LNCAP (cell line): ENCODE data around the gene MAP3K21.

Experiments
- TF ChIP-seq, protein P1 (sequence below): fragments of 450-650 bp; IDR thresholded peaks from 2 replicates; pipeline ENCODE4 v1.5.1; 2017; ENCODE audit warnings: mild to moderate bottlenecking

Gene MAP3K21

DNA sequence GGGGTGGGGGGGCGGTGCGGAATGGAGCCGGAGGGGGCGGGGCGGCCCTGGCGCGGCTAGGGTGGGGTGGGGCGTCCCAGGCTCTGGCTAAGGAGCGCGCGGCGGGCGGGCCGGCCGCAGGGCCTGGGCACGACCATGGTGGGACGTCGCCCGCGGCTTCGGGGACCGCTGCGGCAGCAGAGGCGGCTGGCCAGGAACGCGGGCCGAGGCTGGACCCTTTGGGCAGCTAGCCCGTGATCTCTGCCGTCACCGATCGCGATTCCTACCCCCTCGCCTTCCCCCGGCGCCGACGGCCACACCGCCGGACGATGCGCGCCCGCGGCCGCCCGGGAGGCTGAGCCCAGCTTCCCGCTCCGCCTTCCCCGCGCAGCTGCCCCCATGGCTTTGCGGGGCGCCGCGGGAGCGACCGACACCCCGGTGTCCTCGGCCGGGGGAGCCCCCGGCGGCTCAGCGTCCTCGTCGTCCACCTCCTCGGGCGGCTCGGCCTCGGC is at the start of gene MAP3K21:
MAP3K21 (plus strand) TSS at position 74 of the 491 bp plus-strand sequence; CDS start at position 379, 305 bp downstream.
- TF ChIP-seq, protein P1, sequence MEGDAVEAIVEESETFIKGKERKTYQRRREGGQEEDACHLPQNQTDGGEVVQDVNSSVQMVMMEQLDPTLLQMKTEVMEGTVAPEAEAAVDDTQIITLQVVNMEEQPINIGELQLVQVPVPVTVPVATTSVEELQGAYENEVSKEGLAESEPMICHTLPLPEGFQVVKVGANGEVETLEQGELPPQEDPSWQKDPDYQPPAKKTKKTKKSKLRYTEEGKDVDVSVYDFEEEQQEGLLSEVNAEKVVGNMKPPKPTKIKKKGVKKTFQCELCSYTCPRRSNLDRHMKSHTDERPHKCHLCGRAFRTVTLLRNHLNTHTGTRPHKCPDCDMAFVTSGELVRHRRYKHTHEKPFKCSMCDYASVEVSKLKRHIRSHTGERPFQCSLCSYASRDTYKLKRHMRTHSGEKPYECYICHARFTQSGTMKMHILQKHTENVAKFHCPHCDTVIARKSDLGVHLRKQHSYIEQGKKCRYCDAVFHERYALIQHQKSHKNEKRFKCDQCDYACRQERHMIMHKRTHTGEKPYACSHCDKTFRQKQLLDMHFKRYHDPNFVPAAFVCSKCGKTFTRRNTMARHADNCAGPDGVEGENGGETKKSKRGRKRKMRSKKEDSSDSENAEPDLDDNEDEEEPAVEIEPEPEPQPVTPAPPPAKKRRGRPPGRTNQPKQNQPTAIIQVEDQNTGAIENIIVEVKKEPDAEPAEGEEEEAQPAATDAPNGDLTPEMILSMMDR, result no peak

DNA sequence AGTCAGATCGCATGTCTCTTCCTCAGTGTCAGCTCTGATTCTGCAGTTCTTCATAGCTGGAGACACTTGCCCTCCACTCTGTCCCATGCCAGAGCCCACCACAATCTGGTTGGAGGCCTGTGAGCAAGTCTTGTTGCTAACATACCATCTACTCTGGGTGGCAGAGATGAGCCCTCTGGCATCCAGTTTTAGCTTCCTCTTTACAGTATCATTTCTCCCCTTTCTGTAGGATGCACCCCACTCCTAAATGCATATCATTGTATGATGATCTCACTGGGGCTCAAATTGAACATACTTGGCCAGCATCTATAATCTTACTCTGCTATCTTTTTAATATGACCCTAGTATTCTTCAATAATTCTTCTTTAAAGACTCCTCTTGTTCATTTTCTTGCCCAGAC is 48.9 kb upstream of the MAP3K21 start:
- TF ChIP-seq, protein P1, result no peak

DNA sequence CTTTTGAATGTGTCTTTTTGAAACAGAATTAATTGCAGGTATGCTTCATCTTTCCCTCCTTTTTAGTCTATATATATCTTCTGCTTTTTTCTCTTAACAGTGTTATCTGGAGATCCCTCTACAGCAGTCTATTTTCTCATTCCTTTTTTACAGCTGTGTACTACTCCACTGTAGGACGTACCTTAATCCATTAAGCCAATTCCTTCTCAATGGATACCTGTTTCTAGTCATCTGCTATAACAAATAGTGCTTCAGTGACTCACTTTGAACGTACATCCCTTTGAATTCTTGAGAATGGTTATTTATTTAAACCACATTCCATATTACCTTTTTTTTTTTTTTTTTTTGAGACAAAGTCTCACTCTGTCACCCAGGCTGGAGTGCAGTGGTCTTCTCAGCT is 47.6 kb upstream of the MAP3K21 start:
- TF ChIP-seq, protein P1, result no peak

DNA sequence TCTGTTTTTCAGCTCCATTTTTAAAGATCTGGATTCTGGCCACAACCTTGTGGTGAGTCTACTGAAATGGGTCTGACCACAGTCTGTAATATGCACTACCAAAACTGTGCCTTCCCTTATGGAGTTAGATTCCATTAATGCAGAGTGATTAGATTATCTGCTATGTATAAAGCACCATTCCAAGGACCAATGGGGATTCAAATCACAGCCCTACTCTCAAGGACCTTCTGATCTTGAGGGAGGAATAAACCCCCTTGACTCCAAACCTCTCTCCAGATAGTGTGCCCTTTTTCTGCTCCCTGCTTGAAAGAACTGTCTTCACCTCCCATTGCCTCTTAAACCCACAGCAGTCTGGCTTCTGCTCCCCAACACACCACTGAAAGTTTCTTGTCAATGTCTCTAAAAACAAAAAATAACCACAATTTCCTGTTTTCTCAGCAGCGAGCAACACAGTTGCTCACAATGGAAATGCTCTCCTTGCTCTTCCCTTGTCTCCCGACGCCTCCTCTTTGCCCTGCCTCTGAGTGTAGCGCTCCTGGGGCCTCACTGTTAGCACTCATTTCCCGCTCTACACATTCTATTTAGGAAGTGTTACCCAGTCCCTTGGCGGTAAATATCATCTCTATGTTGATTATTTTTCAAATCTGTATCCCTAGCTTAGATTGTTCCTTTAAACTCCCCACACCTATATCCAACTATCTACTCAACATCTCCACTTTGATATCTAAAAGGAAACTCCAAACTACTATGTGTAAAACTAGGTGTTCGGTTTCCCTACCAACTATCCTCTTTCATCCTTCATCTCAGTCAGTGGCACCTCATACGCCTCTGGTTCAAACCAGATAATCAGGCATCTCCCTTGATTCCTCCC is 45.6 kb upstream of the MAP3K21 start:
- TF ChIP-seq, protein P1, result no peak

DNA sequence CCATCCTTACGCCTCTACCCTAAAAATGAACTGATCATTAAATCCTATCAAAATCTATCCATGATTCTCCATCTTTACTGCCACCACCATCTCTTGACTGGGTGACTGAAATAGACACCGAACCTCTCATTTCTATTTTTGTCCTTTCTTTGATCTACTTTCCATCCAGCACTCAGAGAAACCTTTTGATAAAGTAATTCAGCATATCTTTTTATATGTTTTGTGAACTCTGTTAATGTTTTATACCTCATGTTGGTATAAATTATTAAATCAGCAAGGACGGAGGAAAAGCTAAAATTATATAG is 45.0 kb upstream of the MAP3K21 start:
- TF ChIP-seq, protein P1, result no peak

DNA sequence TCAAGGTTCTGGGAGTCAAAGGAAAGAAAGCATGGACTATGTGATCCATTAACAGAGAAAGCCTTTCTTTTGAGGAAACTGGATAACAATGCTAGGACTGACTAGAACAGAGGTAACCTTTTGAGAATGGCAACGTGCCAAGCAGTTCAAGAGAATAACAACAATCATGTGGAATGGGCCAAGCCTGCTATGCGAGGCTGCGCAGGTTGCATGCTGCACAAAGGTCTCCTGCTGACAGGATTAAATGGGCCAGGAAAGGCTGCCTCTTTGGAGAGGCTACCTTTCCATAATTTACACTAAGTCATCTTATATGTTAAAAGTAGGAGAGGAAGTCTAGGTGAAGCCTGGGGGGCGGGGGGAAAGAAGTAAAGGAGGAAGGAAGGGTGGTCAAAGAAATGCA is 37.8 kb upstream of the MAP3K21 start:
- TF ChIP-seq, protein P1, result no peak

DNA sequence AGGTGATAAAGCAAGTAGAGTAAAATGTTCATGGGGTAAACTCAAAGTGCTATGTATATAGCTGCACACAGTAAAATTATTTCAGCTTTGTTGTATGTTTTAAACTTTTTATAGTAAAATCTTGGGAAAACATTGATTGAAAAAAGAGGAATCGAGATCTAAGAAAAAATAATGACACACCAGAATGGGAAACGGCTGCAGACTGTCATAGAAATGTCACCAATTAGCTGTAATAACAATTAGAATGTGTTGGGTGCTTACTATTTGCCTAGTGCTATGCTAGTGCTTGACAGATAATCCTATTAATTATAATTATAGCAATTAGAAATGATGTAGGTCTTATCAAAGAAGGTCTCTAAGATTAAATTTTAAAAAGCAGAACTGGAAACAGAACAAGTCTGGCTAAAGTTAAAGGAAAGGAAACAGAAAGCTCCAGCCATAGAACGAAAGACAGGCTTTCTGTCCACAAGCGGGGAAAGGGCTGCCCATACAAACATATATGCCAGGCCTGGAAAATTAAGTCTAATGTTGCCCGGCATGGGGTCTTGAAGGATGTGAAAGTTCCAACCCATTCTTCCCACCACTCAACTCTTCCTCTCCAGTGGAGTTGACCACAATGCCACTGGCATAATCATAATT is 37.0 kb upstream of the MAP3K21 start:
- TF ChIP-seq, protein P1, result no peak
